OCI-LY7 (cell line): ENCODE results near the gene APBA1.

Experiments used
- CTCF ChIP-seq: fragments of 200-600 bp; sonication (generic); conservative IDR thresholded peaks from 2 replicates; pipeline ENCODE4 v1.5.1; 2014; ENCODE audit warnings: mild to moderate bottlenecking, antibody characterized with exemption, low read length, moderate library complexity, mixed read lengths
- EZH2phosphoT487 ChIP-seq: fragments of 200-600 bp; sonication (generic); IDR thresholded peaks from 2 replicates; pipeline ENCODE4 v1.6.1; 2018; ENCODE audit warnings: low read depth, borderline replicate concordance, mild to moderate bottlenecking, mixed run types, antibody characterized with exemption, low read length, moderate library complexity, mixed read lengths

GRCh38 chr9:69470186-69470977, 201.8 kb downstream of the APBA1 start:
- TF ChIP-seq CTCF (no peak), EZH2phosphoT487 (no peak)
